Gastrocnemius medialis (tissue), 4 donors: ENCODE results near the gene WDR7. TPM values are rescaled to one million over a fixed set of nuclear protein-coding genes. Genes with fewer than 3 reads are reported as not detected.

Experiments used
- ATAC-seq, 2 donors: fragments of 150-250 bp; one replicate each; pipeline ENCODE4 v1.9.1; 2016
- DNase-seq, 2 donors: peaks; one replicate each; pipeline ENCODE4 v3.0.0-alpha.2; 2019
- H3K27ac ChIP-seq, 4 donors: fragments of 200-600 bp; sonication (generic); 1 replicate in 1 of 4; 2 replicates in 3 of 4; pipeline ENCODE4 v1.5.1; 2016 to 2018; ENCODE audit warnings: mild to moderate bottlenecking in 2 of 4, moderate library complexity in 1 of 4
- H3K27me3 ChIP-seq, 3 donors: fragments of 200-600 bp; sonication (generic) in 2 of 3; 1 replicate in 1 of 3; 2 replicates in 2 of 3; pipeline versions ENCODE4 v1.5.1 to v1.6.0; 2016 to 2019; ENCODE audit warnings: mild to moderate bottlenecking in 1 of 3, moderate library complexity in 1 of 3
- H3K36me3 ChIP-seq, 2 donors: fragments of 200-600 bp; sonication (generic) in 1 of 2; one replicate each; pipeline ENCODE4 v1.5.1; 2017 to 2018
- H3K4me1 ChIP-seq, 2 donors: fragments of 200-600 bp; sonication (generic) in 1 of 2; one replicate each; pipeline ENCODE4 v1.5.1; 2016 to 2017; ENCODE audit warnings: mild to moderate bottlenecking in 2 of 2
- H3K4me3 ChIP-seq, 4 donors: fragments of 200-600 bp; sonication (generic) in 3 of 4; 1 replicate in 1 of 4; 2 replicates in 3 of 4; pipeline ENCODE4 v1.5.1; 2016 to 2019; ENCODE audit warnings: mild to moderate bottlenecking in 2 of 4
- H3K9me3 ChIP-seq, 3 donors: fragments of 200-600 bp; sonication (generic) in 2 of 3; 1 replicate in 1 of 3; 2 replicates in 2 of 3; pipeline ENCODE4 v1.5.1; 2016 to 2019
- POLR2A ChIP-seq, 2 donors: fragments of 450-650 bp; IDR thresholded peaks; one replicate each; pipeline ENCODE4 v1.6.1; 2017; ENCODE audit warnings: antibody characterized with exemption in 2 of 2, mild to moderate bottlenecking in 2 of 2, moderate library complexity in 2 of 2
- in situ Hi-C, 4 donors: fragments of 200-750 bp; cut with MboI; loops; one replicate each; pipeline versions ENCODE4 v1.15.0 to v1.8.0; 2017; ENCODE audit warnings: low sequenced_read_pairs in 4 of 4
- intact Hi-C: fragments of 100-400 bp; cut with DNase I; formaldehyde crosslinking; loops from one replicate; pipeline ENCODE4 v1.15.1; 2023; ENCODE audit warnings: low total_unique reads
- total RNA-seq, 4 donors: library from RNA; depleted of rRNA; stranded (reverse); fragments of >200 nt; gene quantifications; one replicate each; pipeline versions ENCODE4 v1.1.0 to v1.2.3, GENCODE V29; 2016
- TF ChIP-seq, protein P1 (sequence below), 5 experiments: fragments of 450-650 bp in 3 of 5; fragments of 200-600 bp in 2 of 5; sonication (generic) in 2 of 5; IDR thresholded peaks in 4 of 5; conservative IDR thresholded peaks in 1 of 5; 1 replicate in 4 of 5; 2 replicates in 1 of 5; pipeline ENCODE4 v1.5.1; 2016 to 2019; ENCODE audit warnings: antibody characterized with exemption in 5 of 5, mild to moderate bottlenecking in 3 of 5, moderate library complexity in 3 of 5

WDR7 gene
- total RNA-seq, 4 donors from 2014 or later: 20.5 to 24.2 (median 21.8) TPM

DNA sequence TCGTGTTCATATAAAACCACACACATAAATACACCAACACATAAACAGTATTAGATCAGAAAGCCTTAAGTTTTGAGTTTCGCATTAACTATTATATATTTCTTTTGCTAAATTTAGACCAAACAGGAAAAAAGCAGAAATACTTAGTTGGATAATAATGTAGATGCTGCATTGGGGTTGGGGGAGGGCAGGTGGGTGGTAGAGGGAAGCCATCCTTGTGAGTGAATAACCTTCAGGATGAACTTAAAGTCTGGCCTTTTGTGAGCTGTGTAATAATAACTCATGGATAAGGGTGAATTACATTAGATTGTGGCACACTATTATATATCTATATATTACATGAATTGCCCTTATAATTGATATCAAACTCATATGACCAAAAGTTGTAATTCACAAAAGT is 174.7 kb downstream of the WDR7 start:
- TF ChIP-seq POLR2A (IDR thresholded peaks at IDR 0.05): no peak
- TF ChIP-seq, protein P1, sequence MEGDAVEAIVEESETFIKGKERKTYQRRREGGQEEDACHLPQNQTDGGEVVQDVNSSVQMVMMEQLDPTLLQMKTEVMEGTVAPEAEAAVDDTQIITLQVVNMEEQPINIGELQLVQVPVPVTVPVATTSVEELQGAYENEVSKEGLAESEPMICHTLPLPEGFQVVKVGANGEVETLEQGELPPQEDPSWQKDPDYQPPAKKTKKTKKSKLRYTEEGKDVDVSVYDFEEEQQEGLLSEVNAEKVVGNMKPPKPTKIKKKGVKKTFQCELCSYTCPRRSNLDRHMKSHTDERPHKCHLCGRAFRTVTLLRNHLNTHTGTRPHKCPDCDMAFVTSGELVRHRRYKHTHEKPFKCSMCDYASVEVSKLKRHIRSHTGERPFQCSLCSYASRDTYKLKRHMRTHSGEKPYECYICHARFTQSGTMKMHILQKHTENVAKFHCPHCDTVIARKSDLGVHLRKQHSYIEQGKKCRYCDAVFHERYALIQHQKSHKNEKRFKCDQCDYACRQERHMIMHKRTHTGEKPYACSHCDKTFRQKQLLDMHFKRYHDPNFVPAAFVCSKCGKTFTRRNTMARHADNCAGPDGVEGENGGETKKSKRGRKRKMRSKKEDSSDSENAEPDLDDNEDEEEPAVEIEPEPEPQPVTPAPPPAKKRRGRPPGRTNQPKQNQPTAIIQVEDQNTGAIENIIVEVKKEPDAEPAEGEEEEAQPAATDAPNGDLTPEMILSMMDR (IDR thresholded peaks at IDR 0.05 in 4 of 5, conservative IDR thresholded peaks at IDR 0.05 in 1 of 5): no peak
- Histone ChIP-seq H3K27ac (no peak overlapping the region), H3K9me3 (no peaks in the 10 kb centered on the region), H3K27me3 (no peaks in the 10 kb centered on the region), H3K4me1 (no peaks in the 10 kb centered on the region), H3K36me3 (no peaks in the 10 kb centered on the region), H3K4me3 (no peak overlapping the region)
- in situ Hi-C loops (no loop called here), intact Hi-C loops (no loop called here)
- no peak for DNase-seq
- no peak for ATAC-seq

DNA sequence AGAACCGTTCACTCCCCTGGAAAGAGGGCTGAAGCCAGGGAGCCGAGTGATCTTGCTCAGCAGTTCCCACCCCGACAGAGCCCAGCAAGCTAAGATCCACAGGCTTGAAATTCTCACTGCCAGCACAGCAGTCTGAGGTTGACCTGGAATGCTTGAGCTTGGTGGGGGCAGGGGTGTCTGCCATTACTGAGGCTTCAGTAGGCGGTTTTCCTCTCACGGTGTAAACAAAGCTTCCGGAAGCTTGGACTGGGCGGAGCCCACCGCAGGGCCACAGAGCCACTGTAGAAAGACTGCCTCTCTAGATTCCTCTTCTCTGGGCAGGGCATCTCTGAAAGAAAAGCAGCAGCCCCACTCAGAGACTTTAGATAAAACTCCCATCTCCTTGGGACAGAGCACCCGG is 180.8 kb downstream of the WDR7 start:
- no peak overlapping the region for H3K27ac ChIP-seq
- DNase-seq: no peak
- H3K27me3 ChIP-seq: no peaks in the 10 kb centered on the region
- H3K9me3 ChIP-seq: no peaks in the 10 kb centered on the region
- ATAC-seq: no peak
- in situ Hi-C loops (no loop called here), intact Hi-C loops (no loop called here)
- H3K4me1 ChIP-seq: no peaks in the 10 kb centered on the region
- no peaks in the 10 kb centered on the region for H3K36me3 ChIP-seq
- H3K4me3 ChIP-seq: no peak overlapping the region
- TF ChIP-seq, protein P1 (IDR thresholded peaks at IDR 0.05 in 4 of 5, conservative IDR thresholded peaks at IDR 0.05 in 1 of 5): no peak
- no peak for TF ChIP-seq POLR2A (IDR thresholded peaks at IDR 0.05)

DNA sequence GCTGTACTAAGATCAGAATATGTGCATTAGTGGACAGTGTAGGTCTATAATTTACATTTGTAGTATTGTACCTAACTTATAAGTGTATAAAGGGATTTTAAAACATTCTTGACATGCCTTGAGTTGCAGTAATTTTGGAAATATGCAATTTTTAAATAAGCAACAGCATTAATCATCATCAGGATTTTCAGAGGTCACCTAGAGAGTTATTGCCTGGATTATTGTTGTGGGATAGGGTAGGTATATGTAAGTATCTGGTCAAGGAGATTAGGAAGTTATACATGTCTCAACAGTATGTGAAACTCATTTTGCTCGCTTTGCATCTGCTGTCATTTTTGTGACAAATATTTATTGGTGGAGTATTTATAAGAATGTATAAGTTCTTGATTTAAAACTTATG is 184.2 kb downstream of the WDR7 start:
- no peak overlapping the region for H3K27ac ChIP-seq
- no peak overlapping the region for H3K4me3 ChIP-seq
- H3K27me3 ChIP-seq: no peaks in the 10 kb centered on the region
- in situ Hi-C loops: no loop called here
- H3K9me3 ChIP-seq: no peaks in the 10 kb centered on the region
- no peaks in the 10 kb centered on the region for H3K4me1 ChIP-seq
- H3K36me3 ChIP-seq: peaks cover 0 to 9% of the 10 kb centered on the region in 2 donors
- no peak for DNase-seq
- no peak for TF ChIP-seq POLR2A (IDR thresholded peaks at IDR 0.05)
- TF ChIP-seq, protein P1 (IDR thresholded peaks at IDR 0.05 in 4 of 5, conservative IDR thresholded peaks at IDR 0.05 in 1 of 5): no peak
- intact Hi-C loops: no loop called here
- ATAC-seq: no peak

DNA sequence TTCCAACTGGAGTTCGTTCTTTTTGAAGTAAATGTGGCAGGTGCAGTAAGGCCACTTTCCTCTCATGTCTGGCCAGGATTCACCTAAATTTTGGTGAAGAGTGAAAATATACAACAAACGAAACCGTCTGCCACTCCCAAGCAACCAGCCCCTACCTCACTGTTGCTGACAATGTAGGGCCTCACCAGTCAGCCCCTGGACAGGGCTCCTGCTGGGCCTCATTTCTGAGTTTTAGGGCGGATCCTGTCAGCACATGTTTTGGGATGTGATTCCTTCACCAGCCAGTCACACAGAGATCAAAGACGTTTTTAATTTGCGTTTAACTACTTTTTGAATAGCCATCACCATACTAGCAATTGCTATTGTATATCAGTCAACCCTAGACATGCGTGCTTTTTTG is 185.0 kb downstream of the WDR7 start:
- H3K27me3 ChIP-seq: no peaks in the 10 kb centered on the region
- H3K36me3 ChIP-seq: peaks cover 0 to 9% of the 10 kb centered on the region in 2 donors
- no peaks in the 10 kb centered on the region for H3K4me1 ChIP-seq
- no peak overlapping the region for H3K27ac ChIP-seq
- ATAC-seq: no peak
- TF ChIP-seq POLR2A (IDR thresholded peaks at IDR 0.05): no peak
- TF ChIP-seq, protein P1 (IDR thresholded peaks at IDR 0.05 in 4 of 5, conservative IDR thresholded peaks at IDR 0.05 in 1 of 5): no peak
- intact Hi-C loops: no loop called here
- no peaks in the 10 kb centered on the region for H3K9me3 ChIP-seq
- in situ Hi-C loops: no loop called here
- DNase-seq: no peak
- H3K4me3 ChIP-seq: no peak overlapping the region

DNA sequence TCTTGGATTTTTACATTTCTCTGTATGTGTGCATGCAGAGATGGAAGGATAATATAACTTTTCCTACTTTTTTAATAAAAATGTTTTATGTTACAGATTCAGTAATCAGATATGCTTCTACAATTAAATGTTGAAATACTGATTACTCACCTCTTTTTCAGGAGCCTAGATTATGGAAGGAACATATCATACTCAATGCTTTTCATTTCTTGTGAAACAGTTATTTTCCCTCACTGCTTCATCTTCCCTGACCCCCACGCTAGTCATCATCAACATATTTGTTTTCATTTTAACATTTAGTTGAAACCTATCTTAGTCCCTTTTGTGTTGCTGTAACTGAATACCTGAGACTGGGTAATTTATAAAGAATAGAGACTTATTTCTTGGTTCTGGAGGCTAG is 190.7 kb downstream of the WDR7 start:
- TF ChIP-seq POLR2A (IDR thresholded peaks at IDR 0.05): no peak
- TF ChIP-seq, protein P1 (IDR thresholded peaks at IDR 0.05 in 4 of 5, conservative IDR thresholded peaks at IDR 0.05 in 1 of 5): no peak
- H3K27ac ChIP-seq: no peak overlapping the region

More for the DNA sequence above, 190.7 kb downstream of the WDR7 start:
- DNase-seq (no peak), ATAC-seq (no peak)
- Histone ChIP-seq H3K4me3 (no peak overlapping the region), H3K36me3 (peaks cover 0 to 9% of the 10 kb centered on the region in 2 donors), H3K27me3 (no peaks in the 10 kb centered on the region), H3K9me3 (no peaks in the 10 kb centered on the region), H3K4me1 (no peaks in the 10 kb centered on the region)
- intact Hi-C loops: no loop called here
- in situ Hi-C loops: no loop called here
